ENCODE data around the gene CCDC71. TPM values are rescaled to one million over a fixed set of nuclear protein-coding genes. Genes with fewer than 3 reads are reported as not detected.

CCDC71 gene
- 10 to 100 TPM; 13.8 to 20.6 (median 15.6) TPM for total RNA-seq
- 16.4 TPM for total RNA-seq (2013)

DNA sequence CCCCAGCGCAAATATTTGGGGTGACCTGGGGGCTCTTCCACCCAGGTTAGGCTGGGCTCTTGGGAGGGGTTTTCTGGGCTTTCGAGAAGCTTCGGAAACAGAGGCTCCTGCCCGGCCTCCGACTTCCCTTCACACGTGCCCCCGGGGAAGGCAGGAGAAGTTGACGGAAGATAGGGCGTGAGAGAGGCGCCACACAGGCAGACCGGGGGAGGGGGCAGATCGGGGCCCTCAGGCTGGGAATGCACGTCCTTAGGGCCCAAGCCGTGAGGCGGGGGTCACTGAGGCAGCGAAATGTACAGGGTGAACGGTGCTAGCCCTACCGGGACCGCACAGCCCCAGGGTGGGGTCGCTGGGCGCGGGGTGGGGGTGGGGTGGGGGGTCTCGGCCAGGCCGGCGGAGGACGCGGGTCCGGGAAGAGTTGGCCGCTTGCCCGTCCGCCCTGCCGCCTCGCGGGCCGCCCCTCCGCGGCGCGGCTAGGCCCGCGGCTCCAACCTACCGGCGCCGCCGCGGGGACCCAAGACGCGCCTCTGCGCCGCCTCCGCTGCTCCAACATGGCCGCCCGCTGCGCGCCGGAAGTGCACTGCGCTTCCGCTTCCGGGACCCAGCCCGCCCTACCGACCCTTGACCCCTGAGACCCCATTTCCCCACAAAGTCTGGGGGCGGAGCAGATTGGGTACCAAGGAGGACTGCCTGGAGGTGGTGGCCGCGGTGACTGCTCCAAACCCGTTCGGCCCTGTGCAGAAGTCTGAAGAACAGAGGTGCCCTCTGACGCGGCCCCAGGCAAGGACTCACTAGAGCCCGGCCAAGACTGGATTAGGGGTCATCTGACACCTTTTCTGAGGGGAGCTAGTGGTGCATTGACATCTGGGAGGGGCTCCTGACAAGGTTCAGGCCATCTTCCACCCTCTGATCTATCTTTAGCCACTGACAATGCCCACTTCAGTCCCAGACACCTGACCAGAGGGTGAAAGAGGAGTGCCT lies at the start of gene CCDC71:
TSS of gene CCDC71 (minus strand) at position 561 of the 981 bp plus-strand sequence. CDS start 2,123 bp downstream, outside the sequence.
- Histone ChIP-seq H3K27ac (ENCODE audit: low read length) (peak within 1 kb of the TSS; percentile 76), H3K4me3 (ENCODE audit: low read length) (peak within 1 kb of the TSS; percentile 85), H3K36me3 (ENCODE audit: control insufficient read depth, insufficient read depth, low read length) (peaks cover 12% of the 10 kb centered on the region), H3K9me3 (ENCODE audit: control insufficient read depth, insufficient read depth, low read length) (no peaks in the 10 kb centered on the region), H3K4me1 (ENCODE audit: control insufficient read depth, insufficient read depth, low read length) (peaks cover 27% of the 10 kb centered on the region), H3K27me3 (ENCODE audit: control insufficient read depth, insufficient read depth, low read length) (no peaks in the 10 kb centered on the region)
- Mint-ChIP-seq H3K27ac (peak within 1 kb of the TSS; percentile 87 to 93), H3K9me3 (no peaks in the 10 kb centered on the region), H3K36me3 (no peaks in the 10 kb centered on the region), H3K4me3 (peak within 1 kb of the TSS; percentile 92), H3K27me3 (ENCODE audit: low read depth in 2 of 2) (no peaks in the 10 kb centered on the region), H3K4me1 (peaks cover 24 to 36% of the 10 kb centered on the region in 2 donors)
- WGBS (ENCODE audit: insufficient coverage) = 6% methylated on average over 67 of the region's 69 CpGs
- peak; percentile 80 to 87 (median 86) for ATAC-seq
- intact Hi-C loops (cut with micrococcal nuclease) = loop anchor here (5.0 kb wide), 1 partner anchor 74 kb away; the partner anchor contains the start of gene QRICH1
- TF ChIP-seq, protein P1, sequence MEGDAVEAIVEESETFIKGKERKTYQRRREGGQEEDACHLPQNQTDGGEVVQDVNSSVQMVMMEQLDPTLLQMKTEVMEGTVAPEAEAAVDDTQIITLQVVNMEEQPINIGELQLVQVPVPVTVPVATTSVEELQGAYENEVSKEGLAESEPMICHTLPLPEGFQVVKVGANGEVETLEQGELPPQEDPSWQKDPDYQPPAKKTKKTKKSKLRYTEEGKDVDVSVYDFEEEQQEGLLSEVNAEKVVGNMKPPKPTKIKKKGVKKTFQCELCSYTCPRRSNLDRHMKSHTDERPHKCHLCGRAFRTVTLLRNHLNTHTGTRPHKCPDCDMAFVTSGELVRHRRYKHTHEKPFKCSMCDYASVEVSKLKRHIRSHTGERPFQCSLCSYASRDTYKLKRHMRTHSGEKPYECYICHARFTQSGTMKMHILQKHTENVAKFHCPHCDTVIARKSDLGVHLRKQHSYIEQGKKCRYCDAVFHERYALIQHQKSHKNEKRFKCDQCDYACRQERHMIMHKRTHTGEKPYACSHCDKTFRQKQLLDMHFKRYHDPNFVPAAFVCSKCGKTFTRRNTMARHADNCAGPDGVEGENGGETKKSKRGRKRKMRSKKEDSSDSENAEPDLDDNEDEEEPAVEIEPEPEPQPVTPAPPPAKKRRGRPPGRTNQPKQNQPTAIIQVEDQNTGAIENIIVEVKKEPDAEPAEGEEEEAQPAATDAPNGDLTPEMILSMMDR (IDR thresholded peaks at IDR 0.05) = no peak
- peak; percentile 72 to 89 for DNase-seq

DNA sequence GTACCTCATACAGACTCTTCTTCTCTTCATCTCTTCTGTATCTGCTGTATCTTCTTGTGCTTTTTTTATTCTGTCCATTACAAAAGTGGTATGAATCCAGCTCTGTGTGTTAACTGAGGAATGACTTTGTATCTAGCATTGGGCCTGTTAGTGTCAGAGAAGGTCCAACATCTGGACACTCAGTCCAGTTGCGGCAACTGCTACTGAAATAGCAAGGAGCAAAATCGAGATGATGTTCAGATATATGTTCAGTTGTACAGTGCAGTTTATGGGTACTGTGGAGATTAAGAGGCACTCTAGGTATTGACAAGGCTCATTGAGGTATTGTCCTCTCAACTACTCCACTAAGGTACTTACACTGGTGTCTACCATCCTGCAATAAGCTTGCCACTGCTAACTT lies 47.9 kb upstream of the CCDC71 start:
- no peaks in the 10 kb centered on the region for H3K9me3 ChIP-seq (ENCODE audit: control insufficient read depth, insufficient read depth, low read length)
- intact Hi-C loops (cut with micrococcal nuclease) = no loop called here

DNA sequence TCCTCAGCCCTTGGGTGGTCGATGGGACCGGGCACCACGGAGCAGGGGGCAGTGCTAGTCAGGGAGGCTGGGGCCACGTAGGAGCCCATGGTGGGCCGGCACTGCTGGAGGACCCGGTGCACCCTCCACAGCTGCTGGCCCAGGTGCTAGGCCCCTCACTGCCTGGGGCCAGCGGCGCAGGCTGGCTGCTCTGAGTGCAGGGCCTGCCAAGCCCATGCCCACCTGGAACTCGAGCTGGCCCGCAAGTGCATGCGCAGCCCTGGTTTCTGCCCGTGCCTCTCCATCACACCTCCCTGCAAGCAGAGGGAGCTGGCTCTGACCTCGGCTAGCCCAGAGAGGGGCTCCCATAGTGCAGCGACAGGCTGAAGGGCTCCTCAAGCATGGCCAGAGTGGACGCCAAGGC lies 47.4 kb upstream of the CCDC71 start:
- no peaks in the 10 kb centered on the region for H3K9me3 ChIP-seq (ENCODE audit: control insufficient read depth, insufficient read depth, low read length)
- no peaks in the 10 kb centered on the region for H3K9me3 Mint-ChIP-seq
- no peaks in the 10 kb centered on the region for H3K4me1 ChIP-seq (ENCODE audit: control insufficient read depth, insufficient read depth, low read length)
- no peak for ATAC-seq
- TF ChIP-seq, protein P1 (IDR thresholded peaks at IDR 0.05) = no peak
- intact Hi-C loops (cut with micrococcal nuclease) = no loop called here
- no peaks in the 10 kb centered on the region for H3K4me1 Mint-ChIP-seq
- peaks cover 0 to 6% of the 10 kb centered on the region in 2 donors for H3K27me3 Mint-ChIP-seq (ENCODE audit: low read depth in 2 of 2)
- no peak overlapping the region for H3K27ac ChIP-seq (ENCODE audit: low read length)
- no peak overlapping the region for H3K27ac Mint-ChIP-seq
- H3K27me3 ChIP-seq (ENCODE audit: control insufficient read depth, insufficient read depth, low read length) = no peaks in the 10 kb centered on the region
- no peaks in the 10 kb centered on the region for H3K36me3 ChIP-seq (ENCODE audit: control insufficient read depth, insufficient read depth, low read length)
- no peak overlapping the region for H3K4me3 Mint-ChIP-seq
- DNase-seq = no peak
- H3K4me3 ChIP-seq (ENCODE audit: low read length) = no peak overlapping the region
- no peaks in the 10 kb centered on the region for H3K36me3 Mint-ChIP-seq
- WGBS (ENCODE audit: insufficient coverage) = 95% methylated on average over 15 of the region's 15 CpGs

More for the DNA sequence above, 47.9 kb upstream of the CCDC71 start:
- Histone ChIP-seq H3K36me3 (ENCODE audit: control insufficient read depth, insufficient read depth, low read length) (no peaks in the 10 kb centered on the region), H3K27ac (ENCODE audit: low read length) (no peak overlapping the region), H3K4me3 (ENCODE audit: low read length) (no peak overlapping the region), H3K27me3 (ENCODE audit: control insufficient read depth, insufficient read depth, low read length) (no peaks in the 10 kb centered on the region), H3K4me1 (ENCODE audit: control insufficient read depth, insufficient read depth, low read length) (no peaks in the 10 kb centered on the region)
- WGBS (ENCODE audit: insufficient coverage) = 84% methylated on average over 2 of the region's 2 CpGs
- Mint-ChIP-seq H3K36me3 (no peaks in the 10 kb centered on the region), H3K27ac (no peak overlapping the region), H3K4me3 (no peak overlapping the region), H3K27me3 (ENCODE audit: low read depth in 2 of 2) (peaks cover 0 to 6% of the 10 kb centered on the region in 2 donors), H3K9me3 (no peaks in the 10 kb centered on the region), H3K4me1 (no peaks in the 10 kb centered on the region)
- DNase-seq (no peak), ATAC-seq (no peak)
- TF ChIP-seq, protein P1 (IDR thresholded peaks at IDR 0.05) = no peak

Data from natural killer cell (primary cell).